K562 (cell line): Measurements from ENCODE around the gene NBEA. TPM values are rescaled to one million over a fixed set of nuclear protein-coding genes. Genes with fewer than 3 reads are reported as not detected.

Experiments
- ATAC-seq: fragments of 200-7000 bp; cut with Tn5 transposase; 3 replicates; pipeline ENCODE4 v1.9.1; 2020; ENCODE audit warnings: moderate library complexity
- BruUV-seq: library from RNA; stranded (reverse); fragments of 400-500 nt; replicated peaks from 2 replicates; lab custom pipeline; 2021; lab: Mats Ljungman, UMichigan
- CTCF ChIA-PET: fragments of 300-600 bp; formaldehyde crosslinking; extraction: SDS; loops from one replicate; lab custom pipeline; 2021; ENCODE audit warnings: low intra/inter-chr PET ratio; lab: Yijun Ruan, JAX
- POLR2A ChIA-PET: fragments of 300-600, 350-650 bp; sonication (Branson Sonifier 250); formaldehyde crosslinking; extraction: SDS; loops from one replicate; lab custom pipeline; 2021; ENCODE audit warnings: antibody characterized with exemption, inconsistent platforms; lab: Yijun Ruan, JAX
- DNase-seq, 4 experiments: peaks; one replicate each; pipeline versions ENCODE4 v3.0.0 to v3.0.0-alpha.2; 2011 to 2018; ENCODE audit warnings: low spot score in 3 of 4, mixed read lengths in 3 of 4; ENCODE audit errors: extremely low read depth in 1 of 4
- FAIRE-seq: peaks from 2 replicates; lab custom pipeline; 2011; peaks lifted over from hg19 to GRCh38; lab: Jason Lieb, UNC
- H2AFZ ChIP-seq: 2 replicates; pipeline ENCODE4 v1.6.0; 2011; ENCODE audit warnings: low read depth, low read length, control low read depth, inconsistent platforms
- H3K27ac ChIP-seq: fragments of 200-600 bp; 3 replicates; pipeline ENCODE4 v1.8.0; 2011; ENCODE audit warnings: low read depth, mild to moderate bottlenecking, control low read depth, inconsistent platforms, low read length, moderate library complexity, mixed read lengths; ENCODE audit errors: extremely low read depth
- H3K27me3 ChIP-seq, 2 experiments: fragments of 300-600 bp in 1 of 2; 2 replicates in 1 of 2; 3 replicates in 1 of 2; pipeline versions ENCODE4 v1.6.0 to v1.8.0; 2011; ENCODE audit warnings: inconsistent platforms in 2 of 2, low read length in 2 of 2, mild to moderate bottlenecking in 1 of 2, mixed read lengths in 1 of 2, moderate library complexity in 1 of 2; ENCODE audit not compliant: control insufficient read depth in 2 of 2, insufficient read depth in 2 of 2
- H3K36me3 ChIP-seq: fragments of 300-600 bp; 3 replicates; pipeline ENCODE4 v1.8.0; 2011; ENCODE audit warnings: mild to moderate bottlenecking, low read length, inconsistent platforms; ENCODE audit not compliant: control insufficient read depth, insufficient read depth
- H3K4me1 ChIP-seq, 2 experiments: fragments of 200-600 bp in 1 of 2; replicated peaks in 1 of 2; 2 replicates in 1 of 2; 3 replicates in 1 of 2; pipeline versions ENCODE4 v1.5.1 to v1.8.0; 2011; ENCODE audit warnings: inconsistent platforms in 2 of 2, low read length in 2 of 2, mild to moderate bottlenecking in 1 of 2, mixed read lengths in 1 of 2, moderate library complexity in 1 of 2; ENCODE audit not compliant: control insufficient read depth in 2 of 2, insufficient read depth in 2 of 2
- H3K4me2 ChIP-seq: 2 replicates; pipeline ENCODE4 v1.6.1; 2011; ENCODE audit warnings: low read length, control low read depth, inconsistent platforms, mixed read lengths; ENCODE audit not compliant: insufficient read depth
- H3K4me3 ChIP-seq: fragments of 200-600 bp; sonication (generic), shearing (Covaris generic); 2 replicates; pipeline ENCODE4 v1.5.1; 2016; ENCODE audit warnings: control low read depth, inconsistent platforms
- H3K79me2 ChIP-seq: fragments of 200-600 bp; 3 replicates; pipeline ENCODE4 v1.8.0; 2011; ENCODE audit warnings: low read length, inconsistent platforms; ENCODE audit not compliant: control insufficient read depth, insufficient read depth
- H3K9ac ChIP-seq, 2 experiments: 2 replicates each; pipeline versions ENCODE4 v1.6.0 to v1.6.1; 2011; ENCODE audit warnings: low read depth in 2 of 2, low read length in 2 of 2, control low read depth in 1 of 2, inconsistent platforms in 1 of 2, mild to moderate bottlenecking in 1 of 2, mixed read lengths in 1 of 2; ENCODE audit not compliant: insufficient read depth in 1 of 2
- H3K9me1 ChIP-seq: one replicate; pipeline ENCODE4 v1.6.0; 2011; ENCODE audit warnings: inconsistent platforms, mild to moderate bottlenecking, low read length, moderate library complexity; ENCODE audit not compliant: control insufficient read depth, insufficient read depth
- H3K9me3 ChIP-seq: replicated peaks from 2 replicates; pipeline ENCODE4 v1.5.1; 2011; ENCODE audit warnings: low read depth, low read length, inconsistent platforms; ENCODE audit not compliant: control insufficient read depth, insufficient read depth
- H4K20me1 ChIP-seq: replicated peaks from 2 replicates; pipeline ENCODE4 v1.6.1; 2011; ENCODE audit warnings: low read length, inconsistent platforms, mixed read lengths; ENCODE audit not compliant: control insufficient read depth, insufficient read depth
- ATF1 ChIP-seq, 2 experiments: fragments of 450-650 bp in 1 of 2; IDR thresholded peaks; 2 replicates each; pipeline ENCODE4 v1.6.1; 2016; ENCODE audit warnings: missing compliant biosample characterization in 1 of 2, missing genetic modification characterization in 1 of 2
- ATF6 ChIP-seq: sonication (generic); formaldehyde crosslinking; IDR thresholded peaks from 2 replicates; pipeline ENCODE4 v1.4.0; 2020; ENCODE audit warnings: mild to moderate bottlenecking, missing genetic modification reagents
- CSDE1 ChIP-seq, 2 experiments: fragments of 450-650 bp; IDR thresholded peaks; 2 replicates each; pipeline ENCODE4 v1.6.1; 2016; ENCODE audit warnings: mild to moderate bottlenecking in 1 of 2
- KLF10 ChIP-seq: fragments of 250-450 bp; sonication (Bioruptor Pico); IDR thresholded peaks from 2 replicates; pipeline ENCODE4 v1.6.1; 2021; ENCODE audit warnings: matching md5 sums
- NFXL1 ChIP-seq: fragments of 450-650 bp; formaldehyde crosslinking; IDR thresholded peaks from 2 replicates; pipeline ENCODE4 v1.4.0; 2021; ENCODE audit warnings: mild to moderate bottlenecking
- OTX1 ChIP-seq: fragments of 450-650 bp; formaldehyde crosslinking; IDR thresholded peaks from 2 replicates; pipeline ENCODE4 v1.4.0; 2022; ENCODE audit warnings: mild to moderate bottlenecking
- SMARCA5 ChIP-seq: fragments of 450-650 bp; IDR thresholded peaks from 2 replicates; pipeline ENCODE4 v1.6.1; 2016
- SREBF1 ChIP-seq: fragments of 150-350 bp; IDR thresholded peaks from 2 replicates; pipeline ENCODE4 v1.6.1; 2014; ENCODE audit warnings: antibody characterized with exemption, low read depth, low read length, borderline replicate concordance
- WGBS: fragments of 100-300 bp; shearing (Covaris generic); methylation state at CpG from one replicate; pipeline ENCODE4 v1.1.6; 2016; ENCODE audit warnings: low coverage, mixed read lengths; ENCODE audit not compliant: insufficient coverage; ENCODE audit errors: missing lambda C conversion rate; 5-methylcytosine and 5-hydroxymethylcytosine counted together
- in situ Hi-C: fragments of 300-500 bp; cut with MboI; formaldehyde crosslinking; loops from 4 replicates; pipeline ENCODE4 v1.15.0; 2018; ENCODE audit warnings: inconsistent platforms, mixed read lengths
- intact Hi-C: fragments of 100-400 bp; cut with micrococcal nuclease; formaldehyde crosslinking; loops from 2 replicates; pipeline ENCODE4 v1.14.2; 2022
- polyA plus RNA-seq, 8 experiments: library from polyadenylated mRNA; depleted of rRNA in 4 of 8; stranded (reverse) in 5 of 8; unstranded in 3 of 8; fragments of >200 nt; fragmentation: Nextera tagmentation in 2 of 8; fragmentation: Illumina TruSeq in 1 of 8; extraction: Ambion mirVana in 2 of 8; extraction: Trizol in 1 of 8; gene quantifications; 2 replicates each; pipeline versions ENCODE4 v1.2.1 to v1.2.3, GENCODE V29; 2011 to 2014; ENCODE audit warnings: inconsistent platforms in 1 of 8, missing spikeins in 1 of 8
- total RNA-seq, 7 experiments: library from RNA; depleted of rRNA in 6 of 7; stranded (reverse); fragments of >200 nt in 6 of 7; fragmentation: Illumina TruSeq in 2 of 7; extraction: Trizol in 2 of 7; gene quantifications; 2 replicates each; pipeline versions ENCODE4 v1.2.1 to v1.2.3, GENCODE V29; 2011 to 2021; ENCODE audit warnings: low replicate concordance in 1 of 7

NBEA gene
- total and polyA plus RNA-seq, 9 of the 15 experiments (the other 6 are each of a cell fraction or from before 2014, with no cell fraction given): 0.03 to 0.94 (median 0.05) TPM; not detected in 2

DNA sequence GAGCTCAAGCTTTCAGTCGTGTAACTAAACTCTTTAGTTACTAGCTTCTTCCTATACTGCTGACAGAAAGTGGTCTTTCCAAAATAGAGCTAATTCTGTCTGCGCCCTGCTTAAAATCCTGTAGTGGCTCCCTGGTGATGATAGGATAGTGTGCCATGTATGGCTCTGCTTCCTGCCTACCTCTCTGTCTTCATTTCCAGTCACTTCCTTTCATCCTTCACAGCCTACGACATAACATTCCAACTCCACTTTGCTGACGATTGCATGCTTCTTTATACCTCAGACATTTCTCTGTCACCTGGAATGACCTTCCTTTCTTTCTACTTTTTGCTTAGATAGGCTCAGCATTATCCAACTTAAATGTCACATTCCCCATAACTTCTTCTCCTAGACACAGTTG lies 343.6 kb downstream of the NBEA start:
- no peak for ATAC-seq
- in situ Hi-C loops (no loop called here), intact Hi-C loops (no loop called here)
- Histone ChIP-seq H3K4me2 (no peak overlapping the region), H3K9me1 (no peaks in the 10 kb centered on the region), H3K36me3 (no peaks in the 10 kb centered on the region), H3K4me1 (no peaks in the 10 kb centered on the region), H4K20me1 (no peaks in the 10 kb centered on the region), H2AFZ (no peak overlapping the region), H3K79me2 (no peaks in the 10 kb centered on the region), H3K9me3 (no peaks in the 10 kb centered on the region), H3K4me3 (no peak overlapping the region), H3K27ac (no peak overlapping the region), H3K27me3 (no peaks in the 10 kb centered on the region), H3K9ac (no peak overlapping the region)
- ChIA-PET POLR2A (no interaction called here), CTCF (no interaction called here)
- no peak for DNase-seq
- FAIRE-seq: no peak
- TF ChIP-seq OTX1 (CRISPR knock-in tag) (no peak), SREBF1 (no peak), SMARCA5 (no peak), KLF10 (CRISPR knock-in tag) (no peak), ATF1 (CRISPR knock-in tag; IDR thresholded peaks at IDR 0.05) (no peak), ATF1 (tag; IDR thresholded peaks at IDR 0.05) (no peak), ATF6 (no peak), CSDE1 (IDR thresholded peaks at IDR 0.05) (no peak), NFXL1 (no peak)
- 2% methylated on average over 4 of the region's 4 CpGs for WGBS
- no TSS peak for BruUV-seq
